Activated T-helper 2 cell treated with anti-CD3 and anti-CD28 coated beads, Interferon-gamma antibody, Interleukin-2, Interleukin-4, amounts not matched to agents 10 μg/mL and 5 μg/mL and 100 μg/mL, durations not matched to agents 14 hours and 24 hours and 36 hours (primary cell): Measurements from ENCODE around the gene FYTTD1. TPM values are rescaled to one million over a fixed set of nuclear protein-coding genes. Genes with fewer than 3 reads are reported as not detected.

ENCODE experiments used
- DNase-seq: peaks from one replicate; pipeline ENCODE4 v3.0.0; 2021; ENCODE audit warnings: low spot score
- H3K27ac Mint-ChIP-seq: one replicate; pipeline ENCODE4 v1.8.0; 2021; ENCODE audit warnings: mixed read lengths
- H3K27me3 Mint-ChIP-seq: one replicate; pipeline ENCODE4 v1.8.0; 2021; ENCODE audit warnings: low read depth, mixed read lengths
- H3K36me3 Mint-ChIP-seq: one replicate; pipeline ENCODE4 v1.8.0; 2021; ENCODE audit warnings: low read depth, mixed read lengths
- H3K4me1 Mint-ChIP-seq: one replicate; pipeline ENCODE4 v1.8.0; 2021; ENCODE audit warnings: low read depth, mixed read lengths
- H3K4me3 Mint-ChIP-seq: one replicate; pipeline ENCODE4 v1.8.0; 2021; ENCODE audit warnings: low read depth, mild to moderate bottlenecking, moderate library complexity, mixed read lengths
- H3K9me3 Mint-ChIP-seq: one replicate; pipeline ENCODE4 v1.8.0; 2021; ENCODE audit warnings: mixed read lengths
- intact Hi-C: fragments of 100-400 bp; cut with micrococcal nuclease; formaldehyde crosslinking; loops from one replicate; pipeline ENCODE4 v1.15.1; 2023
- total RNA-seq: library from RNA; stranded (reverse); gene quantifications from 2 replicates; pipeline ENCODE4 v1.2.3, GENCODE V29; 2022

FYTTD1 gene
- total RNA-seq, 1 donor from 2014 or later = 57.5 TPM

DNA sequence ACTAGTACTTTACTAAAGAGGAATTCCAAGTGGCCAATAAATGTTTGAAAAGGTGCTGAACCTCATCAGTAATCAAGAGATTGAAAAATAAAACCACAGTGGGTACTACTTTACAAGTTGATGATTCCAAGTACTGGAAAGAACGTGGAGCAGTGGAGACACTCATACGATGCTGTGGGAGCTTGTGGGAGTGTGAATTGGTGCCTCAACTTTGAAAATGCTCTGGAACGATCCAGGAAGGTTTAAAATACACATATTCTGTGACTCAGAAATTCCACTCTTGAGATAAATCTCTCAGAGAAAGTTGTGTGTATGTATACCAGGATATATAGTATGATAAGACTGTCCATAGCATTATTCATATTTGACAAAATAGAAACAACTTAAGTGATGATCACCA lies 50.7 kb downstream of the FYTTD1 start:
- H3K27ac Mint-ChIP-seq = peak overlapping the region; percentile 24

DNA sequence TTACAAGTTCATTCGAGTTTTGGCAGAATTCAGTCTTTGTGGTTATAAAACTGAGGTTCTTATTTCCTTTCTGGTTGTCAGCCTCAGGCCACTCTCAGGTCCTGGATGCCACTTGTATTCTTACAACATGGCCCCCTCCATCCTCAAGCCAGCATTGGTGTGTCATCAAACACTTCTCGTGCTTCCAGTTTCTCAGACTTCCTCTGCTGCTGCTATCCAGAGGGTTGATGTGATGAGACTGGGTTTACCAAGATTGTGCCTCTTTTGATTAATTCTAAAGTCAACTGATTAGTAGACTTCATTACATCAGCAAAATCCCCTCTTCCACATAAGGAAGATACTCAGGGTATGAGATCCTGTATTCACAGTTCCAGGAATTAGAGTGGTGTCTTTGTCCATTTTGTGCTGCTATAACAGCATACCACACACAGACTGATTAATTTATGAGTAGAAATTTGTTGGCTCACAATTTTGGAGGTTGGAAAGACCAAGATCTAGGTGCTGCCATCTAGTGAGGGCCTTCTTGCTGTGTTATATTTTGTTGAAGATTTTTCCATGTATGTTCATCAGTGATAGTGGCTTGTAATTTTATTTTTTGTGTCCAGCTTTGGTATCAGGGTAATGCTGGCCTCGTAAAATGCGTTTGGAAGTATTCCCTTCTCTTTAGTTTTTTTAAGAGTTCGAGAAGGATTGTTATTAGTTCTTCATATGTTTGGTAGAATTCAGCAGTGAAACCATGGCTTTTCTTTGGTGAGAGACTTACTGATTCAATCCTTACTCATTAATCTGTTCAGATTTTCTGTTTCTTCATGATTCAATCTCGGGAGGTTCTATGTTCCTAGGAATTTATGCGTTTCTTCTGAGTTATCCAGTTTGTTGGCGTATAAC lies 52.5 kb downstream of the FYTTD1 start:
- Mint-ChIP-seq H3K27me3 (no peaks in the 10 kb centered on the region), H3K9me3 (no peaks in the 10 kb centered on the region), H3K36me3 (peaks cover 6% of the 10 kb centered on the region), H3K27ac (peak overlapping the region; percentile 23), H3K4me3 (no peak overlapping the region), H3K4me1 (peaks cover 38% of the 10 kb centered on the region)
- intact Hi-C loops = loop anchor here (1.0 to 10.0 kb wide), 3 partner anchors 9 to 207 kb away; no protein-coding TSS in a partner anchor
- DNase-seq = no peak

More for the DNA sequence above, 50.7 kb downstream of the FYTTD1 start:
- Mint-ChIP-seq H3K4me1 (peaks cover 47% of the 10 kb centered on the region), H3K4me3 (no peak overlapping the region), H3K9me3 (no peaks in the 10 kb centered on the region), H3K27me3 (no peaks in the 10 kb centered on the region), H3K36me3 (peaks cover 13% of the 10 kb centered on the region)
- no peak for DNase-seq
- intact Hi-C loops = loop anchor here (2.0 to 10.0 kb wide), 2 partner anchors 48 to 206 kb away; no protein-coding TSS in a partner anchor

DNA sequence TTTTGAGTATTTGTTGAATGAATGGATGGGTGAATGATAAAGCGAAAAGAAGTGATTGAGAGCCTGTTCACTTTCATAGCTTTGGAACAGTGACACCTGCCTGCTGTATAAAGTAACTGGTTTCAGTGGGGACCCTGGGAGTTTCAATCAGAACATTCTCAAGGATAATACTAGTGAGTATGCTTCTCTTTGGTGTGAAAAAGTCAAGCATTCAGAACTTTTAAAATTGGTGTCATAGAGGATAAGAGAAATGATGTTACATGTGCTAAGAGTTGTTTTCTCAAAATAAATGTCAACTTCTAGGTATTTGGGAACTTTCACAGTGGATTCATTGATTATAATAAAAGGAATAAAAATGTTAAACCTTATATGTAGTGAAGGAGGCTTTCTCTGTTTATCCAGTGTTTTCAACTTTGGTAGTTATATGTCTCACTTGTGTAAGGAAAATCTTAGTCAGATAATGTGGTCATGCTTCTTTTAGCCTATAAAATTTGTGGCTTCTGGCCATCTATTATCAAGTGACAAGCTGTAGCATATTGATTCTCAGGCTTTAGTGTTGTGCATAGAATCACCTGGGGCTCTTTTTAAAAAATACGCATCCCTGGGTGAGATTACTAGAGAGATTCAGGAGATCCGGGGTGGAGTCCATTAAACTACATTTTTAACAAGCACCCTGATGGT lies 53.2 kb downstream of the FYTTD1 start:
- peaks cover 10% of the 10 kb centered on the region for H3K36me3 Mint-ChIP-seq
- intact Hi-C loops = loop anchor here (10.0 kb wide), 1 partner anchor 208 kb away; no protein-coding TSS in a partner anchor
- H3K27ac Mint-ChIP-seq = peak overlapping the region; percentile 14
- no peaks in the 10 kb centered on the region for H3K27me3 Mint-ChIP-seq
- H3K4me1 Mint-ChIP-seq = peaks cover 41% of the 10 kb centered on the region
- no peaks in the 10 kb centered on the region for H3K9me3 Mint-ChIP-seq
- no peak for DNase-seq
- H3K4me3 Mint-ChIP-seq = no peak overlapping the region

GRCh38 chr3:197804511-197804910 lies 54.8 kb downstream of the FYTTD1 start:
- Mint-ChIP-seq H3K36me3 (peaks cover 17% of the 10 kb centered on the region), H3K27me3 (no peaks in the 10 kb centered on the region), H3K9me3 (no peaks in the 10 kb centered on the region), H3K4me3 (no peak overlapping the region), H3K4me1 (peaks cover 52% of the 10 kb centered on the region), H3K27ac (no peak overlapping the region)
- intact Hi-C loops = loop anchor here (10.0 kb wide), 1 partner anchor 210 kb away; no protein-coding TSS in a partner anchor
- DNase-seq = no peak

GRCh38 chr3:197807969-197808587 lies 58.4 kb downstream of the FYTTD1 start:
- no peak for DNase-seq
- intact Hi-C loops = loop anchor here (2.0 to 10.0 kb wide), 2 partner anchors 15 to 213 kb away; no protein-coding TSS in a partner anchor
- peaks cover 27% of the 10 kb centered on the region for H3K4me1 Mint-ChIP-seq
- H3K9me3 Mint-ChIP-seq = no peaks in the 10 kb centered on the region
- peaks cover 24% of the 10 kb centered on the region for H3K36me3 Mint-ChIP-seq
- H3K27me3 Mint-ChIP-seq = no peaks in the 10 kb centered on the region
- H3K27ac Mint-ChIP-seq = peak overlapping the region; percentile 38
- H3K4me3 Mint-ChIP-seq = no peak overlapping the region

GRCh38 chr3:197809356-197810020 lies 59.8 kb downstream of the FYTTD1 start:
- no peak for DNase-seq
- H3K4me1 Mint-ChIP-seq = peaks cover 23% of the 10 kb centered on the region
- intact Hi-C loops = loop anchor here (2.0 to 10.0 kb wide), 2 partner anchors 17 to 215 kb away; no protein-coding TSS in a partner anchor
- H3K9me3 Mint-ChIP-seq = no peaks in the 10 kb centered on the region
- no peak overlapping the region for H3K4me3 Mint-ChIP-seq
- H3K27me3 Mint-ChIP-seq = no peaks in the 10 kb centered on the region
- peak overlapping the region; percentile 3 for H3K27ac Mint-ChIP-seq
- peaks cover 28% of the 10 kb centered on the region for H3K36me3 Mint-ChIP-seq

DNA sequence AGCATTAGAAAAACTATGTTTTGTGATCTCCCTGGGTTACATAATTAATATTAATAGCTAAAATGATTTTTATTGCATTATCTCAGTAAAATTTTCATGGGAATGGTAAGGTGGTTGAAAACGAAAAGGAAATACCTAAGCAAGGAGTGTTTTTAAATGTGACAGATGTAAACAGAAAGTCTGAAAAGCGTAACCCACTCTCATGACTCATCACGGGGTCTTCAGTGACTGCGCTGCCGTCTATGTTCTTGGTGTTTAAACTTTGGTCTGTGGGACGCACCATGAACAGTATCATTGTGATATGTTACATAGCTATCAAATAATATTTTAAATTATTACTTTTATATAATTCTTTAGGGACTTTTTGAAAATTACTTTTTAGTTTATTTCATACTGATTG lies 61.2 kb downstream of the FYTTD1 start:
- Mint-ChIP-seq H3K27me3 (no peaks in the 10 kb centered on the region), H3K36me3 (peaks cover 27% of the 10 kb centered on the region)
- intact Hi-C loops = no loop called here

DNA sequence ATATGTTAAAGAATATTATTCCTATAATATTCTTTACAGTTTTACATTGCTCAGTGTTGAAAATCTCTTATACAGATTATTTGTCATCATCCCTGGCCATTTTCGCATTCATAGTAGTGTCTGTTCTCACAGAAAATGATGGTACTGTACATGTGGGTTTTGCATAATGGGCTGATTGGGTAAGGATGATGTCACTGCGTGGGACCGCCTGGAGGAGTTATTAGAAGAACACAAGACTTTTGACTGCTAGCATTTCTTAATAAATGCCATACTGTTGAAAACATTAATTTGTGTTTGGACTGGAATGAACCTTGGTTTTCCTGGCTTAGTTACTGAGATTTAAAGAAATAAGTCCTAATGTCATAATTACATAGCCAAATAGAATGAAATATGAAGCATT lies 61.7 kb downstream of the FYTTD1 start:
- no peak overlapping the region for H3K4me3 Mint-ChIP-seq
- no peak overlapping the region for H3K27ac Mint-ChIP-seq
- no peaks in the 10 kb centered on the region for H3K9me3 Mint-ChIP-seq
- peaks cover 27% of the 10 kb centered on the region for H3K36me3 Mint-ChIP-seq
- no peaks in the 10 kb centered on the region for H3K27me3 Mint-ChIP-seq
- H3K4me1 Mint-ChIP-seq = peaks cover 23% of the 10 kb centered on the region
- intact Hi-C loops = no loop called here
- no peak for DNase-seq

More for the DNA sequence above, 61.2 kb downstream of the FYTTD1 start:
- Mint-ChIP-seq H3K9me3 (no peaks in the 10 kb centered on the region), H3K4me1 (peaks cover 23% of the 10 kb centered on the region), H3K4me3 (no peak overlapping the region), H3K27ac (no peak overlapping the region)
- no peak for DNase-seq

DNA sequence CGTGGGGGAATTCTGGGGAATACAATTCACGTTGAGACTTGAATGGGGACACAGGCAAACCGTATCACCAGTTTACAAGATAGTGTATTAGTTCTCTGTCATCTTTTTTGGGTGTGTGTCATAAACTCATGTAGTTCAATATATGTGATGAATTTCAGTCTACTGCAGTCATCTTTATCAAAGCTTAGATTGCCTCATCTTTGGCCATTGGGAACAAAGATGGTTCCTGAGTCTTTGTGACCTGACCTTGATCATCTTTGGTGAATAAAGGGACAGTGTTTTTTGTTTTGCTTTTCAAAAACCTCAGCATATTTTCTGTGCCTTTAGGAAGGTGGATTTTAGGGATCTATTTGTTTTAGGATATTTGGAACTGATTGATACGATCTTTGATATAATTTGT lies 64.7 kb downstream of the FYTTD1 start:
- H3K27me3 Mint-ChIP-seq = no peaks in the 10 kb centered on the region
- peaks cover 20% of the 10 kb centered on the region for H3K36me3 Mint-ChIP-seq
- intact Hi-C loops = no loop called here
- peaks cover 7% of the 10 kb centered on the region for H3K4me1 Mint-ChIP-seq
- no peak overlapping the region for H3K27ac Mint-ChIP-seq
- no peak overlapping the region for H3K4me3 Mint-ChIP-seq
- no peaks in the 10 kb centered on the region for H3K9me3 Mint-ChIP-seq
- no peak for DNase-seq

DNA sequence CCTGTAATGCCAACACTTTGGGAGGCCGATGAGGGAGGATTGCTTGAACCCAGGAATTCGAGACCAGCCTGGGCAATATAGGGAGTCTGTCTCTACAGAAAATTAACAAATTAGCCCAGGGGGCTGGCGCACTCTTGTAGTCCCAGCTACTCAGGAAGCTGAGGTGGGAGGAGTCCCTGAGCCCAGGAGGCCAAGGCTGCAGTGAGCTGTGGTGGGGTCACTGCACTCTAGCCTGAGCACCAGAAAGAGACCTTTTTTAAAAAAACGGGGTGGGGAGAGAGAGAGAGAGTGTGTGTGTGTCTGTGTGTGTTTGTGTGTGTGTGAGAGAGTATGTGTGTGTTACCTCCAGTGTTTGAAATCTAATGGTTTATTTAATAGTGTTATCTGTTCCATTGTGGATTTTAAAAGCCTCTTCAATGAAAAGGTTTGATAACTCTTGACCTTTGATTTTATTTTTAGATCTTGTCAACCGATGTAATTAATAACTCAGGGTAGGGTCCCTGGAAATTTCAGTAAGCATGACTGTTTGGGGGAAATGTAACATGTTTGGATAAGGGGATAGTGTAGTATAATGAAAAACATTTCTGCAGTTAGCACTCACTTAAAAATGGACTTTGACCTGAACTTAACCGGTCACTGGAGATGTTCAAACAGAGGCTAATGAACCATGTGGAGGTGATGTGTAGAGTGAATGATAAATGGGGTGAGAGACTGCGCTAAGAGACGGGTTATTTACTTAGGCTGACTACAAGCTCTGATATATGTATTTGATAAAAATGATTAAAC lies 71.1 kb downstream of the FYTTD1 start:
- no peak for DNase-seq
- no peak overlapping the region for H3K4me3 Mint-ChIP-seq
- no peaks in the 10 kb centered on the region for H3K9me3 Mint-ChIP-seq
- H3K27me3 Mint-ChIP-seq = no peaks in the 10 kb centered on the region
- intact Hi-C loops = no loop called here
- no peak overlapping the region for H3K27ac Mint-ChIP-seq
- H3K4me1 Mint-ChIP-seq = no peaks in the 10 kb centered on the region
- peaks cover 36% of the 10 kb centered on the region for H3K36me3 Mint-ChIP-seq

DNA sequence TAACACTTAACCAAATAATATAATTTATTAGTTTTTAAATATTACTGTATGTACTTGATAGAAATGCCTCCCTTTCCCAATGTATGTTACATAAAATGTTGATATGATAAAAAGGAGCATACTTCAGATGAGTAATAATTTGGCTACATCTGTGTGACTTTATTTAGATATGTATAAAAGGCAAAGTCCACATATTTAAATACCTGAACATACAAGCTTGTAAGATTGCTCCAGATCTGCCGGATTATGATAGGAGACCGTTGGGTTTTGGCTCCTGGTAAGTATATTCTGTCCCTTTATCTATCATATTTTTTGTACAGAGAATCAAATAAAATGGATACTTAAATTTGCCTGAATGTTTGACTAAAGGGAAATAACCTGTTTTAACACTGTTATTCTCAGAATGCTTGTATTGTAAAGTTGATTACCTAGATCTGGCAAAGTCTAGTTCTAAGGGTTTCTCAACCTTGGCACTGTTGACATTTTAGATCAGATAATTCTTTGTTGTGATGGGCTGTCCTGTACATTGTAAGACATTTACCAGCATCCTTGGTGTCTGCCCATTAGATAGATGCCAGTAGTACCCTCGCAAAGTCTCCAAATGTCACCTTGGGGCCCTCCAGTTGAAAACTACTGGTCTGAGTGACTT lies 79.8 kb downstream of the FYTTD1 start:
- no peak overlapping the region for H3K4me3 Mint-ChIP-seq
- H3K36me3 Mint-ChIP-seq = peaks cover 66% of the 10 kb centered on the region
- peaks cover 4% of the 10 kb centered on the region for H3K4me1 Mint-ChIP-seq
- H3K27ac Mint-ChIP-seq = no peak overlapping the region
- intact Hi-C loops = no loop called here
- no peaks in the 10 kb centered on the region for H3K27me3 Mint-ChIP-seq
- no peak for DNase-seq
- H3K9me3 Mint-ChIP-seq = no peaks in the 10 kb centered on the region
